Fibroblast of lung (primary cell): ENCODE results near the gene SORD. TPM values are rescaled to one million over a fixed set of nuclear protein-coding genes. Genes with fewer than 3 reads are reported as not detected.
A peak's percentile ranks its signal among the peaks of the same experiment; 100 is the strongest.
"Not testable (repeated sequence)": the region's sequence is repeated elsewhere in the genome, so short reads cannot be mapped to it uniquely, and the experiment has no call there.

ENCODE experiments used
- DNase-seq, 2 donors: peaks; one replicate each; pipeline versions ENCODE4 v3.0.0 to v3.0.0-alpha.2; 2010; ENCODE audit warnings: low read depth in 2 of 2
- H2AFZ ChIP-seq: 2 replicates; pipeline ENCODE4 v1.5.1; 2012; ENCODE audit warnings: low read length, control low read depth, inconsistent platforms
- H3K27ac ChIP-seq: 2 replicates; pipeline ENCODE4 v1.5.1; 2011; ENCODE audit warnings: low read length, control low read depth; ENCODE audit not compliant: insufficient read depth
- H3K27me3 ChIP-seq: 2 replicates; pipeline ENCODE4 v1.5.1; 2011; ENCODE audit warnings: mild to moderate bottlenecking, low read length; ENCODE audit not compliant: control insufficient read depth, insufficient read depth
- H3K36me3 ChIP-seq: 2 replicates; pipeline ENCODE4 v1.5.1; 2011; ENCODE audit warnings: low read length; ENCODE audit not compliant: control insufficient read depth, insufficient read depth
- H3K4me1 ChIP-seq: 2 replicates; pipeline ENCODE4 v1.5.1; 2011; ENCODE audit warnings: low read length; ENCODE audit not compliant: control insufficient read depth, insufficient read depth; ENCODE audit errors: extremely low read depth
- H3K4me2 ChIP-seq: 2 replicates; pipeline ENCODE4 v1.5.1; 2011; ENCODE audit warnings: low read length, control low read depth; ENCODE audit not compliant: insufficient read depth; ENCODE audit errors: extremely low read depth
- H3K4me3 ChIP-seq, 4 experiments: fragments of 200-600 bp in 1 of 4; sonication (generic) in 1 of 4; replicated peaks in 1 of 4; 2 replicates each; pipeline ENCODE4 v1.5.1; 2011 to 2016; ENCODE audit warnings: low read length in 4 of 4, low read depth in 3 of 4, mild to moderate bottlenecking in 3 of 4, control low read depth in 2 of 4, inconsistent platforms in 1 of 4, mixed read lengths in 1 of 4; ENCODE audit not compliant: insufficient read depth in 1 of 4; ENCODE audit errors: control extremely low read depth in 1 of 4
- H3K79me2 ChIP-seq: 2 replicates; pipeline ENCODE4 v1.5.1; 2012; ENCODE audit warnings: mild to moderate bottlenecking, low read length, inconsistent platforms; ENCODE audit not compliant: control insufficient read depth, insufficient read depth
- H3K9ac ChIP-seq: 2 replicates; pipeline ENCODE4 v1.5.1; 2011; ENCODE audit warnings: mild to moderate bottlenecking, low read length, control low read depth; ENCODE audit not compliant: insufficient read depth
- H3K9me3 ChIP-seq: 2 replicates; pipeline ENCODE4 v1.5.1; 2012; ENCODE audit warnings: low read depth, low read length; ENCODE audit not compliant: control insufficient read depth, insufficient read depth
- H4K20me1 ChIP-seq: 2 replicates; pipeline ENCODE4 v1.5.1; 2011; ENCODE audit warnings: low read length; ENCODE audit not compliant: control insufficient read depth, insufficient read depth; ENCODE audit errors: extremely low read depth
- EZH2 ChIP-seq: IDR thresholded peaks from 2 replicates; pipeline ENCODE4 v1.5.1; 2012; ENCODE audit warnings: low read length, control low read depth, mild to moderate bottlenecking; ENCODE audit errors: missing control alignments
- polyA plus RNA-seq, 2 donors: library from polyadenylated mRNA; depleted of rRNA in 1 of 2; stranded (reverse) in 1 of 2; unstranded in 1 of 2; fragments of >200 nt; gene quantifications; 2 replicates each; pipeline ENCODE4 v1.2.1, GENCODE V29; 2011 to 2012; ENCODE audit warnings: missing spikeins in 1 of 2
- total RNA-seq: library from RNA; depleted of rRNA; stranded (reverse); fragments of >200 nt; gene quantifications from 2 replicates; pipeline ENCODE4 v1.2.1, GENCODE V29; 2014
- TF ChIP-seq, protein P1 (sequence below), 2 donors: IDR thresholded peaks in 1 of 2; conservative IDR thresholded peaks in 1 of 2; 1 replicate in 1 of 2; 2 replicates in 1 of 2; pipeline ENCODE4 v1.5.1; 2011 to 2012; ENCODE audit warnings: low read length in 2 of 2, control low read depth in 1 of 2, inconsistent platforms in 1 of 2, low read depth in 1 of 2, mild to moderate bottlenecking in 1 of 2

Gene SORD
- total and polyA plus RNA-seq, 2 donors (not counting 1 experiment from before 2014, with no cell fraction given): 8.9 to 13.0 TPM

DNA sequence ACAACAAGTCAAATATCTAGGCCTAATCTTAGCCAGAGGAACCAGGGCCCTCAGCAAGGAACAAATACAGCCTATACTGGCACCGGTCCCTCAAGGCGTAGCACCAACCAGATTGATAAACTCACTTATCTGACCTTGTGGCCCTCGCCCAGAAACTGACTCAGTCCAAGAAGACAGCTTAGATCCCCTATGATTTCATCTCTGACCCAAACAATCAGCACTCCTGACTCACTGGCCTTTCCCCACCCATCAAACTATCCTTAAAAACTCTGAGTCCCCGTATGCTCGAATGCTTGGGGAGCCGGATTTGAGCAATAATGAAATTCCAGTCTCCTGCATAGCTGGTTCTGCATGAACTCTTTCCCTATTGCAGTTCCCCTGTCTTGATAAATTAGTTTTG, 1.6 kb upstream of the SORD start:
- Histone ChIP-seq H3K4me2 (no peak overlapping the region), H3K27me3 (peaks cover 3% of the 10 kb centered on the region), H3K9ac (no peak overlapping the region), H3K9me3 (no peaks in the 10 kb centered on the region), H3K4me3 (no peak overlapping the region), H2AFZ (no peak overlapping the region), H4K20me1 (no peaks in the 10 kb centered on the region), H3K27ac (no peak overlapping the region), H3K79me2 (no peaks in the 10 kb centered on the region), H3K36me3 (no peaks in the 10 kb centered on the region), H3K4me1 (peaks cover 2% of the 10 kb centered on the region)
- peak in 1 of 2 donors; percentile 15 for DNase-seq
- TF ChIP-seq EZH2: no peak
- TF ChIP-seq, protein P1, sequence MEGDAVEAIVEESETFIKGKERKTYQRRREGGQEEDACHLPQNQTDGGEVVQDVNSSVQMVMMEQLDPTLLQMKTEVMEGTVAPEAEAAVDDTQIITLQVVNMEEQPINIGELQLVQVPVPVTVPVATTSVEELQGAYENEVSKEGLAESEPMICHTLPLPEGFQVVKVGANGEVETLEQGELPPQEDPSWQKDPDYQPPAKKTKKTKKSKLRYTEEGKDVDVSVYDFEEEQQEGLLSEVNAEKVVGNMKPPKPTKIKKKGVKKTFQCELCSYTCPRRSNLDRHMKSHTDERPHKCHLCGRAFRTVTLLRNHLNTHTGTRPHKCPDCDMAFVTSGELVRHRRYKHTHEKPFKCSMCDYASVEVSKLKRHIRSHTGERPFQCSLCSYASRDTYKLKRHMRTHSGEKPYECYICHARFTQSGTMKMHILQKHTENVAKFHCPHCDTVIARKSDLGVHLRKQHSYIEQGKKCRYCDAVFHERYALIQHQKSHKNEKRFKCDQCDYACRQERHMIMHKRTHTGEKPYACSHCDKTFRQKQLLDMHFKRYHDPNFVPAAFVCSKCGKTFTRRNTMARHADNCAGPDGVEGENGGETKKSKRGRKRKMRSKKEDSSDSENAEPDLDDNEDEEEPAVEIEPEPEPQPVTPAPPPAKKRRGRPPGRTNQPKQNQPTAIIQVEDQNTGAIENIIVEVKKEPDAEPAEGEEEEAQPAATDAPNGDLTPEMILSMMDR (conservative IDR thresholded peaks at IDR 0.05 in 1 of 2, IDR thresholded peaks at IDR 0.05 in 1 of 2; ENCODE audit: low read depth in 1 of 2, low read length in 2 of 2): no peak

DNA sequence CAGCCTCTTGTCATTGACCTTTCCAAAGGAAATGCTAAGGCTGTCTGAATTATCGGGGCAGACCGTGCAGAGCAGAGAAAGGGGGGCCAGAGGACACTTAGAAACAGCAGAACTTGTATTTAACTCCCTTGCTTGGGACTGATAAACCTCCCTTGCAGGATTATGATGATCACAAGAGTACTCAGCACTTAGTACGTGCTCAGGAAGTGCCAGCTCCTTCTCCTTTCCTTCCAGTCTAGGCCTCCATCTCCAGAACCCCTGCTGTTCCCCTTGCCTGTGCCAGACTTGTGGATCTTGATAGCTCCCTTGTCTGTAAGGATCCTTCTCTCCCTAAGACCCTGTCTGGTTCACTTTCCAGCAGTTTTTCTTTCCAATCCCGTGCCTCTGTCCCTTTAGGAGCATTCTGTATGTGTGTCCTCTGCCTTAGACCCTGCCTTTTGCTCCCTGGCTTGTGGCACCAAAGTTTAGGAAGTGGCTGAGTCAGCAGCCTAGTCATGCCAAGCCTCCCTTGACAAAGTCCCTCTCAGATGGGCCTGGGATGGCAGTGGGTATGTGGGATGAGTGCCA, 747 bp downstream of the SORD start:
- Histone ChIP-seq H3K27ac (peak overlapping the region; percentile 58), H2AFZ (peak overlapping the region; percentile 99), H3K36me3 (no peaks in the 10 kb centered on the region), H3K79me2 (no peaks in the 10 kb centered on the region), H3K27me3 (peaks cover 3% of the 10 kb centered on the region), H3K9me3 (no peaks in the 10 kb centered on the region), H3K4me1 (peaks cover 2% of the 10 kb centered on the region), H3K4me2 (peak overlapping the region; percentile 86), H3K9ac (peak overlapping the region; percentile 66), H4K20me1 (no peaks in the 10 kb centered on the region), H3K4me3 (peak overlapping the region; percentile 77 to 94 (median 87))
- TF ChIP-seq, protein P1 (conservative IDR thresholded peaks at IDR 0.05 in 1 of 2, IDR thresholded peaks at IDR 0.05 in 1 of 2; ENCODE audit: low read depth in 1 of 2, low read length in 2 of 2): no peak
- no peak for TF ChIP-seq EZH2
- peak; percentile 12 to 19 for DNase-seq

DNA sequence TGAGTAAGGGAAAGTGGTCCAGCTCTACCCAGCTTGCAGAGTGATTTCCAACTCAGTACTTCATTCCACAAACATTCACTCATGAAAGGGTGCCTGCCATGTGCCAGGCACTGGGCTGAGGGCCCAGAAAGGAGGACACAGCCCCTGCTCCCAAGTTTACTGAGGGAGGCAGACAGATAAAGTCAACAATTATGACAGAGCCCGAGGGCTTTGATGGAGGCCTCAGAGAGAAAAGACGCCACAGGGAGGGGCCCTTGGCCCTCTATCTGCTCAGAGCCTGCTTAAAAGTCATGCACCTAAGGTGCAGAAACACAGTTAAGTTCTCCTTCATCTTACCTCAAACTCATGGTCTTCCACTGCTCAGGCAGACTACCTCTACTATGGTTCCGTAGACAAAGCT, 1.7 kb downstream of the SORD start:
- H4K20me1 ChIP-seq, H3K27ac ChIP-seq, H3K9me3 ChIP-seq, H3K79me2 ChIP-seq, H3K36me3 ChIP-seq, H3K4me1 ChIP-seq, H3K27me3 ChIP-seq, H2AFZ ChIP-seq, H3K4me2 ChIP-seq, H3K4me3 ChIP-seq, H3K9ac ChIP-seq, DNase-seq: not testable (repeated sequence)

DNA sequence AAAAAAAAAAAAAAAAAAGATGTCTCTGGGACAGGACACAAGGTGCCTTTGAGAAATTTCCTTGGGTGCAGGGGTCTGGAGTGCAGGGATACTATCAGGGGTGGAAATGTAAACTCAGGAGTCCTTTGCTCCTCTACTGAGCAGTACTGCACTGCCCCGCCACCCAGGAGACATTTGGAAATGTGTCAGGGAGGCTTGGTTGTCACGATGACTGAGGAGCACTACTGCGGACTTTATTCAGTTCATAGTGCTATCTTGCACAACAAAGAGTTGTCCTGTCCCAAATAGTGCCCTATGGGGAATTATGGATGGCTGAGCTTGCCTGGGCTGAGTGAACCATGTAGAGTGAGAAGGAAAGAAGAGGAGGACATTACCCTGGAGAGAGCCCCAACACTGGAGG, 2.6 kb downstream of the SORD start:
- not testable (repeated sequence) for H3K36me3 ChIP-seq, H4K20me1 ChIP-seq, H3K9ac ChIP-seq, H3K4me1 ChIP-seq, H3K27ac ChIP-seq, H3K4me2 ChIP-seq, H3K27me3 ChIP-seq, DNase-seq, H3K4me3 ChIP-seq, H2AFZ ChIP-seq, H3K79me2 ChIP-seq, H3K9me3 ChIP-seq
